ENCODE results near the gene MEIOSIN. TPM values are rescaled to one million over a fixed set of nuclear protein-coding genes. Genes with fewer than 3 reads are reported as not detected.

The MEIOSIN gene
- total and polyA plus RNA-seq, 4 donors: not detected

- DNase-seq (ENCODE audit: low spot score): peak; percentile 30
- H3K36me3 ChIP-seq (ENCODE audit: control insufficient read depth in 4 of 4, insufficient read depth in 3 of 4, low read depth in 1 of 4, low read length in 3 of 4): peaks cover 0 to 7% (median 3%) of the 10 kb centered on the region in 4 donors
- H3K9me3 ChIP-seq (ENCODE audit: control insufficient read depth in 4 of 4, low read length in 3 of 4): no peaks in the 10 kb centered on the region
- 75% methylated on average over 17 of the region's 17 CpGs for WGBS
- peak overlapping the region in 1 of 3 donors; percentile 18 for H3K4me3 ChIP-seq (ENCODE audit: low read depth in 1 of 3, low read length in 3 of 3)
- H3K9ac ChIP-seq (ENCODE audit: low read depth in 1 of 2, low read length in 2 of 2): no peak overlapping the region
- H3K27me3 ChIP-seq (ENCODE audit: control insufficient read depth in 4 of 4, insufficient read depth in 4 of 4, low read length in 3 of 4): no peaks in the 10 kb centered on the region
- H3K4me1 ChIP-seq (ENCODE audit: control insufficient read depth in 4 of 4, insufficient read depth in 4 of 4, low read length in 3 of 4): peaks cover 3 to 17% (median 8%) of the 10 kb centered on the region in 4 donors
- TF ChIP-seq, protein P1, sequence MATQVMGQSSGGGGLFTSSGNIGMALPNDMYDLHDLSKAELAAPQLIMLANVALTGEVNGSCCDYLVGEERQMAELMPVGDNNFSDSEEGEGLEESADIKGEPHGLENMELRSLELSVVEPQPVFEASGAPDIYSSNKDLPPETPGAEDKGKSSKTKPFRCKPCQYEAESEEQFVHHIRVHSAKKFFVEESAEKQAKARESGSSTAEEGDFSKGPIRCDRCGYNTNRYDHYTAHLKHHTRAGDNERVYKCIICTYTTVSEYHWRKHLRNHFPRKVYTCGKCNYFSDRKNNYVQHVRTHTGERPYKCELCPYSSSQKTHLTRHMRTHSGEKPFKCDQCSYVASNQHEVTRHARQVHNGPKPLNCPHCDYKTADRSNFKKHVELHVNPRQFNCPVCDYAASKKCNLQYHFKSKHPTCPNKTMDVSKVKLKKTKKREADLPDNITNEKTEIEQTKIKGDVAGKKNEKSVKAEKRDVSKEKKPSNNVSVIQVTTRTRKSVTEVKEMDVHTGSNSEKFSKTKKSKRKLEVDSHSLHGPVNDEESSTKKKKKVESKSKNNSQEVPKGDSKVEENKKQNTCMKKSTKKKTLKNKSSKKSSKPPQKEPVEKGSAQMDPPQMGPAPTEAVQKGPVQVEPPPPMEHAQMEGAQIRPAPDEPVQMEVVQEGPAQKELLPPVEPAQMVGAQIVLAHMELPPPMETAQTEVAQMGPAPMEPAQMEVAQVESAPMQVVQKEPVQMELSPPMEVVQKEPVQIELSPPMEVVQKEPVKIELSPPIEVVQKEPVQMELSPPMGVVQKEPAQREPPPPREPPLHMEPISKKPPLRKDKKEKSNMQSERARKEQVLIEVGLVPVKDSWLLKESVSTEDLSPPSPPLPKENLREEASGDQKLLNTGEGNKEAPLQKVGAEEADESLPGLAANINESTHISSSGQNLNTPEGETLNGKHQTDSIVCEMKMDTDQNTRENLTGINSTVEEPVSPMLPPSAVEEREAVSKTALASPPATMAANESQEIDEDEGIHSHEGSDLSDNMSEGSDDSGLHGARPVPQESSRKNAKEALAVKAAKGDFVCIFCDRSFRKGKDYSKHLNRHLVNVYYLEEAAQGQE (IDR thresholded peaks at IDR 0.05): no peak
- TF ChIP-seq HNF4G (IDR thresholded peaks at IDR 0.05) (no peak), MAX (IDR thresholded peaks at IDR 0.05) (no peak), NR2F2 (IDR thresholded peaks at IDR 0.05) (no peak), RXRA (IDR thresholded peaks at IDR 0.05) (no peak), SP1 (IDR thresholded peaks at IDR 0.05) (no peak), FOXA2 (IDR thresholded peaks at IDR 0.05) (no peak), YY1 (IDR thresholded peaks at IDR 0.05) (no peak), TAF1 (conservative IDR thresholded peaks at IDR 0.05) (no peak), FOXA1 (IDR thresholded peaks at IDR 0.05) (no peak)
- H3K27ac ChIP-seq (ENCODE audit: low read depth in 1 of 2, low read length in 2 of 2): no peak overlapping the region
Measured at GRCh38 chr19:45781214-45782161, 48.2 kb downstream of the MEIOSIN start.

GRCh38 chr19:45782162-45782691 lies 49.0 kb downstream of the MEIOSIN start, which contains the start of gene DMPK:
Gene DMPK (minus strand): TSS chr19:45782490. CDS start chr19:45782352, 138 bp downstream.
- Histone ChIP-seq H3K4me1 (ENCODE audit: control insufficient read depth in 4 of 4, insufficient read depth in 4 of 4, low read length in 3 of 4) (peaks cover 3 to 17% (median 8%) of the 10 kb centered on the region in 4 donors), H3K36me3 (ENCODE audit: control insufficient read depth in 4 of 4, insufficient read depth in 3 of 4, low read depth in 1 of 4, low read length in 3 of 4) (peaks cover 0 to 13% (median 3%) of the 10 kb centered on the region in 4 donors), H3K9me3 (ENCODE audit: control insufficient read depth in 4 of 4, low read length in 3 of 4) (no peaks in the 10 kb centered on the region), H3K27me3 (ENCODE audit: control insufficient read depth in 4 of 4, insufficient read depth in 4 of 4, low read length in 3 of 4) (no peaks in the 10 kb centered on the region), H3K9ac (ENCODE audit: low read depth in 1 of 2, low read length in 2 of 2) (no peak within 1 kb of the TSS), H3K27ac (ENCODE audit: low read depth in 1 of 2, low read length in 2 of 2) (peak within 1 kb of the TSS; percentile 50 to 61), H3K4me3 (ENCODE audit: low read depth in 1 of 3, low read length in 3 of 3) (peak within 1 kb of the TSS in 1 of 3 donors; percentile 18)
- no peak for TF ChIP-seq MAX (IDR thresholded peaks at IDR 0.05)
- no peak for TF ChIP-seq FOXA2 (IDR thresholded peaks at IDR 0.05)
- TF ChIP-seq JUND (IDR thresholded peaks at IDR 0.05): no peak
- no peak for TF ChIP-seq EGR1 (IDR thresholded peaks at IDR 0.05; ENCODE audit: low read depth in 2 of 2)
- no peak for TF ChIP-seq FOXA1 (IDR thresholded peaks at IDR 0.05)
- no peak for TF ChIP-seq SP1 (IDR thresholded peaks at IDR 0.05)
- no peak for TF ChIP-seq RAD21 (IDR thresholded peaks at IDR 0.05)
- TF ChIP-seq, protein P1 (IDR thresholded peaks at IDR 0.05): no peak
- no peak for TF ChIP-seq HNF4G (IDR thresholded peaks at IDR 0.05)
- no peak for TF ChIP-seq YY1 (IDR thresholded peaks at IDR 0.05)
- TF ChIP-seq NR2F2 (IDR thresholded peaks at IDR 0.05): no peak
- no peak for TF ChIP-seq ZBTB33 (IDR thresholded peaks at IDR 0.05)
- TF ChIP-seq TAF1 (conservative IDR thresholded peaks at IDR 0.05): no peak
- TF ChIP-seq GABPA (IDR thresholded peaks at IDR 0.05 in 1 of 2, conservative IDR thresholded peaks at IDR 0.05 in 1 of 2): no peak
- no peak for TF ChIP-seq CTCF (IDR thresholded peaks at IDR 0.05; ENCODE audit: low read depth, low read length, missing input control)
- 41% methylated on average over 18 of the region's 18 CpGs for WGBS
- DNase-seq (ENCODE audit: low spot score): peak; percentile 34
